Measurements from ENCODE around the gene PAQR4. TPM values are rescaled to one million over a fixed set of nuclear protein-coding genes. Genes with fewer than 3 reads are reported as not detected.
A peak's percentile ranks its signal among the peaks of the same experiment; 100 is the strongest.

PAQR4 gene
- total and polyA plus RNA-seq, 4 experiments from 2014 or later = 0.77 to 1.7 (median 1.1) TPM

DNA sequence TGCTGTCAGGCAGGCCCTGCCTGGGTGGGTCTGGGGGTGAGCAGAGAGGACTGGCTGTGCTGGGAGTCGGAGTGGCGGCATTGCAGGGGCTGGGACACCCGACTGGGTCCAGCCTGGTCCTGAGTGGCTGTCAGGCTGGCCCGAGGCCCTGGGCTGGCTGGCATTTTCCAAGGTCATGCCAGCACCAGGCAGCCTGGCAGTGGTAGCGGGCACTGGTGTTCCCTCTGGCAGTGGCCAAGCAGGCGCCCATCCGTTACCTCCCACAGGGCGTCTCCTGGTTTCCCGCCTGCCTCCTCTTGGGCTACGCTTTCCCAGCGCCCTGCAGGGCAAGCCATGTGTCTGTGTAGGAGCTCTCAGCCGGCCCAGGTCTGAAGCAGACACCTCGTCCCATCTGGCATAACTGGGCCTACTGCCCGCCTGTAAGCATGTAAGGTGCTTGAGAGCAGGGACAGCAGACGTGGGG is 16.8 kb downstream of the PAQR4 start:
- CTCF ChIA-PET (ENCODE audit: partially characterized antibody) = interaction anchor here (1.3 kb wide), 1 partner anchor 42 kb away, joined by 5 read pairs; no protein-coding TSS in a partner anchor
- Mint-ChIP-seq H3K9me3 (no peaks in the 10 kb centered on the region), H3K27ac (no peak overlapping the region), H3K4me3 (no peak overlapping the region), H3K4me1 (peaks cover 0 to 14% (median 6%) of the 10 kb centered on the region in 4 donors), H3K36me3 (peaks cover 0 to 1% of the 10 kb centered on the region in 2 donors), H3K27me3 (no peaks in the 10 kb centered on the region)
- no peak overlapping the region for H3K27ac ChIP-seq (ENCODE audit: low read depth, low read length)
- H3K9me3 ChIP-seq (ENCODE audit: control insufficient read depth in 1 of 2, low read length in 2 of 2) = no peaks in the 10 kb centered on the region
- H3K27me3 ChIP-seq (ENCODE audit: insufficient read depth, low read length) = no peaks in the 10 kb centered on the region
- POLR2A ChIA-PET (ENCODE audit: partially characterized antibody) = no interaction called here
- peaks cover 6% of the 10 kb centered on the region for H3K4me1 ChIP-seq (ENCODE audit: insufficient read depth, low read length)
- H3K36me3 ChIP-seq (ENCODE audit: insufficient read depth, low read length) = no peaks in the 10 kb centered on the region
- H3K4me3 ChIP-seq (ENCODE audit: low read length in 2 of 2) = no peak overlapping the region
- intact Hi-C loops (cut with micrococcal nuclease) = no loop called here
- no peak for DNase-seq

DNA sequence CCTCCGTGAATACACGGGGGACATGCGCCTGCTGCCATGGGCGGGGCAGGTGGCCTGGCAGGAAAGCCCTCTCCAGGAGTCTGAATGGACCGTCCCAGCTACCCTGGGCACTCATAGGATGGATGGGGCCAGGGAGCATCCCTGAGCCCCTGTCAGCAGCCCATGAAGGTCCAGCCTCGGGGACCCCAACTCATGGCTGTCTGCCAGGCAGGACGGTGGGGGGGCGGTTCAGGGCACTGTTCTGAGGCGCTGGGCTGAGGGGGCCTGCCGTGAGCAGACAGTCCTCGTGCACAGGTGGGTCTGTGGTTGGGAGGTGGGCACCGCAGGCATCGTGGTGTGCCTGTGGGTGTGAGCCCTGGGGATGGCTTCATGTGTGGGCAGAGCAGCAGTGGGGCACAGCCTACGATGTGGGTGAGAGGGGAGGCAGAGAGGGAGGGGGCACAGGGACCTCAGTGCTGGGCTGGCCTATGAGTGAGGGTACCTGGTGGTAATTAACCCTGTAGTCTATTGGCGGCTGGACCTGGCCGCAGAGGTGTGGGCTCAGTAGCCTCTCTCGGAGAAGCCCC is 17.6 kb downstream of the PAQR4 start:
- Mint-ChIP-seq H3K36me3 (peaks cover 0 to under 1% of the 10 kb centered on the region in 2 donors), H3K27ac (no peak overlapping the region), H3K27me3 (no peaks in the 10 kb centered on the region), H3K9me3 (no peaks in the 10 kb centered on the region), H3K4me1 (peaks cover 0 to 8% (median 4%) of the 10 kb centered on the region in 4 donors), H3K4me3 (no peak overlapping the region)
- H3K9me3 ChIP-seq (ENCODE audit: control insufficient read depth in 1 of 2, low read length in 2 of 2) = no peaks in the 10 kb centered on the region
- intact Hi-C loops (cut with micrococcal nuclease) = no loop called here
- ChIA-PET POLR2A (ENCODE audit: partially characterized antibody) (no interaction called here), CTCF (ENCODE audit: partially characterized antibody) (no interaction called here)
- no peaks in the 10 kb centered on the region for H3K27me3 ChIP-seq (ENCODE audit: insufficient read depth, low read length)
- no peak for DNase-seq
- peaks cover 5% of the 10 kb centered on the region for H3K4me1 ChIP-seq (ENCODE audit: insufficient read depth, low read length)
- no peaks in the 10 kb centered on the region for H3K36me3 ChIP-seq (ENCODE audit: insufficient read depth, low read length)
- H3K27ac ChIP-seq (ENCODE audit: low read depth, low read length) = no peak overlapping the region
- no peak overlapping the region for H3K4me3 ChIP-seq (ENCODE audit: low read length in 2 of 2)

DNA sequence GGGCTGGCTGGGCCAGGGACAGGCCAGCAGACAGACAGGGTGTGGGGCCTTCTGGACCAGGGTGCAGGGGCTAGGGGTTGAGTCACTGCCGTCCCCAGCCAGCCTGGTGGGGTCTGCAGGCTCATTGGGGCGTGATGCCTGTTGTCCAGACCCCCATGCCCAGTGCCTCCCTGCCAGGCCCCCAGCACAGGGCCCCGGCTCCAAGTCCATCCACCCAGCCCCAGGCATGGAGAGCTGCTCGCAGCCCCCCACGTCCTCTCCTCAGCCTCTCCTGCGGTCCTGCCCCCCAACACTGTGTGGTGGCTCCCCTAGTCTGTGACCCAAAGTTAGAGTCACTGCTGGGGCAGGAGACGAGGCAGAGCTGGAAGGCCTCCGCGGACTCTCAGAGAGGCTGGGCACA is 18.1 kb downstream of the PAQR4 start:
- Mint-ChIP-seq H3K27ac (no peak overlapping the region), H3K27me3 (peaks cover 0 to 2% of the 10 kb centered on the region in 2 donors)
- CTCF ChIA-PET (ENCODE audit: partially characterized antibody) = no interaction called here

DNA sequence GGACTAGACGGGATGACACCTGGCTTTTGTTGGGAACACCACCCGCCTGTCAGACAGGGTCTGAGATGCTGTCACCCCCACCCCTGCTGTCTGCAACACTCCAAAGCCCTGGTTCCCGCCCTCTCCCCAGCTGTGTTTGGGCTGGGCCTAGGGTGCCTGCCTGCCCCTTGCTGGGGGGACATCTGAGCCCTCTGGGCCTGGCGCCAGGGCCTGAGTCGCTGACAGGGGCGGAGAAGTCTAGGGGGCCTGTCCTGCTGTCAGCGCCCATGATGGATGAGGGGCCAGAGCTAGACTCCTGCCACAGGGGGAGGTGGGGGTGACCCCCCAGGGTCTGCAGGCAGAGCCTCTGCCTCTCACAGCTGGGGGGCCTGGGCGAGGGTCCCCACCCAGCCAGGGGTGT is 18.7 kb downstream of the PAQR4 start:
- Mint-ChIP-seq H3K27ac (no peak overlapping the region), H3K4me3 (no peak overlapping the region)

More for the DNA sequence above, 18.1 kb downstream of the PAQR4 start:
- H3K36me3 ChIP-seq (ENCODE audit: insufficient read depth, low read length) = no peaks in the 10 kb centered on the region
- Mint-ChIP-seq H3K4me1 (peaks cover 0 to 6% (median 2%) of the 10 kb centered on the region in 4 donors), H3K36me3 (no peaks in the 10 kb centered on the region), H3K4me3 (no peak overlapping the region), H3K9me3 (no peaks in the 10 kb centered on the region)
- no peaks in the 10 kb centered on the region for H3K27me3 ChIP-seq (ENCODE audit: insufficient read depth, low read length)
- H3K9me3 ChIP-seq (ENCODE audit: control insufficient read depth in 1 of 2, low read length in 2 of 2) = no peaks in the 10 kb centered on the region
- peaks cover 5% of the 10 kb centered on the region for H3K4me1 ChIP-seq (ENCODE audit: insufficient read depth, low read length)
- POLR2A ChIA-PET (ENCODE audit: partially characterized antibody) = no interaction called here
- no peak overlapping the region for H3K4me3 ChIP-seq (ENCODE audit: low read length in 2 of 2)
- DNase-seq = no peak
- no peak overlapping the region for H3K27ac ChIP-seq (ENCODE audit: low read depth, low read length)
- intact Hi-C loops (cut with micrococcal nuclease) = no loop called here

DNA sequence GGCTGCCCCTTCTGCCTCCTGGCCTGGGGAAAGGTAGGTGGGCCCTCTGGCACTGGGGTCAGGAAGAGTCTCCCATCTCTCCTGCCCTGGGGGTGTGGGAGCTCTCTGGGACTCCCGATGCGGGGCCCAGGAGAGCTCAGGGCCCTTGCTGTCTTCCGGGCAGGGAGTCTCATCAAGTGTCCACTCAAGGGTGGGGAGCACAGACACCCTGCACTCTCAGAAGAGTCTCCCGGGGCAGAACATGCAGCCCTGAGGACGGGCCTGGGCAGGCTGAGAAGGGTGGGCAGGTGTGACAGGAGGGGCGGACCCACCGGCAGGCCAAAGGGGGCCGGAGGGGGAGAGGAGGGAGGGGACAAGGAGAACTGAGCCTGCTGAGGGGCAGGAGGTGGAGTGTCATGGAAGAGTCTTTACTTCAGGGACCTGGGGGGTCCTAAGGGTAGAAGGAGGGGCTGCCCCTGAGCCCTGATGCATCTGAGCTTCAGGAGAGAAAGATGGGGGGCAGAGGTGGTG is 19.5 kb downstream of the PAQR4 start:
- no peak overlapping the region for H3K4me3 Mint-ChIP-seq
- peaks cover 0 to 5% (median 2%) of the 10 kb centered on the region in 4 donors for H3K4me1 Mint-ChIP-seq
- H3K36me3 Mint-ChIP-seq = no peaks in the 10 kb centered on the region
- peaks cover 0 to 2% of the 10 kb centered on the region in 2 donors for H3K27me3 Mint-ChIP-seq
- no peak overlapping the region for H3K27ac Mint-ChIP-seq
- Histone ChIP-seq H3K36me3 (ENCODE audit: insufficient read depth, low read length) (no peaks in the 10 kb centered on the region), H3K4me1 (ENCODE audit: insufficient read depth, low read length) (peaks cover 4% of the 10 kb centered on the region), H3K9me3 (ENCODE audit: control insufficient read depth in 1 of 2, low read length in 2 of 2) (no peaks in the 10 kb centered on the region), H3K27ac (ENCODE audit: low read depth, low read length) (no peak overlapping the region), H3K27me3 (ENCODE audit: insufficient read depth, low read length) (no peaks in the 10 kb centered on the region), H3K4me3 (ENCODE audit: low read length in 2 of 2) (no peak overlapping the region)
- POLR2A ChIA-PET (ENCODE audit: partially characterized antibody) = no interaction called here
- CTCF ChIA-PET (ENCODE audit: partially characterized antibody) = no interaction called here
- intact Hi-C loops (cut with micrococcal nuclease) = no loop called here
- no peaks in the 10 kb centered on the region for H3K9me3 Mint-ChIP-seq
- no peak for DNase-seq

More for the DNA sequence above, 18.7 kb downstream of the PAQR4 start:
- Histone ChIP-seq H3K36me3 (ENCODE audit: insufficient read depth, low read length) (no peaks in the 10 kb centered on the region), H3K4me3 (ENCODE audit: low read length in 2 of 2) (no peak overlapping the region), H3K27ac (ENCODE audit: low read depth, low read length) (no peak overlapping the region), H3K9me3 (ENCODE audit: control insufficient read depth in 1 of 2, low read length in 2 of 2) (no peaks in the 10 kb centered on the region), H3K27me3 (ENCODE audit: insufficient read depth, low read length) (no peaks in the 10 kb centered on the region), H3K4me1 (ENCODE audit: insufficient read depth, low read length) (peaks cover 5% of the 10 kb centered on the region)
- Mint-ChIP-seq H3K27me3 (peaks cover 0 to 2% of the 10 kb centered on the region in 2 donors), H3K4me1 (peaks cover 0 to 6% (median 2%) of the 10 kb centered on the region in 4 donors), H3K36me3 (no peaks in the 10 kb centered on the region), H3K9me3 (no peaks in the 10 kb centered on the region)
- intact Hi-C loops (cut with micrococcal nuclease) = no loop called here
- POLR2A ChIA-PET (ENCODE audit: partially characterized antibody) = no interaction called here
- DNase-seq = no peak
- CTCF ChIA-PET (ENCODE audit: partially characterized antibody) = no interaction called here

DNA sequence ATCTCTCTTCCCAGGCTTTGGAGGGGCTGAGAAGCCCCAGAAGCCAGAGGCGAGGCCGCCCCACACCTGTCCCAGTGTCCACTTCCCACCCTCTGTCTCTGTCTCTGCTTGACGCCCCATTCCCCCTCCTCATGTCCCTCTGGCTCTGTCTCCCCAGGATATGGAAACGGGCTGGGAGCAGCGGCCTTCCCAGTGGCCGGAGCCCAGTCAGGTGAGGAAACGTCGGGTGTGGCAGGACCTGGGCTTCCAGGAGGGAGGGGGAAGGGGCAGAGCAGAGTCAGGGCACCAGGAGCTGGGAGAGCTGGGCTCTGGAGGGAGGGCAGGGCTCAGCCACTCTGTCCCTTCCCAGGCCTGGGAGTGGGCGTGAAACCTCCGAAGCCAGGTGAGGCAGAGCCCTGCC is 21.7 kb downstream of the PAQR4 start:
- Mint-ChIP-seq H3K27ac (no peak overlapping the region), H3K9me3 (no peaks in the 10 kb centered on the region), H3K4me3 (no peak overlapping the region), H3K36me3 (no peaks in the 10 kb centered on the region), H3K27me3 (peaks cover 0 to 2% of the 10 kb centered on the region in 2 donors), H3K4me1 (no peaks in the 10 kb centered on the region)
- Histone ChIP-seq H3K9me3 (ENCODE audit: control insufficient read depth in 1 of 2, low read length in 2 of 2) (no peaks in the 10 kb centered on the region), H3K4me3 (ENCODE audit: low read length in 2 of 2) (no peak overlapping the region), H3K4me1 (ENCODE audit: insufficient read depth, low read length) (no peaks in the 10 kb centered on the region), H3K27me3 (ENCODE audit: insufficient read depth, low read length) (no peaks in the 10 kb centered on the region), H3K27ac (ENCODE audit: low read depth, low read length) (no peak overlapping the region), H3K36me3 (ENCODE audit: insufficient read depth, low read length) (no peaks in the 10 kb centered on the region)
- POLR2A ChIA-PET (ENCODE audit: partially characterized antibody) = no interaction called here
- intact Hi-C loops (cut with micrococcal nuclease) = no loop called here
- DNase-seq = no peak
- CTCF ChIA-PET (ENCODE audit: partially characterized antibody) = interaction anchor here (1.0 kb wide), 1 partner anchor 10 kb away, joined by 3 read pairs; no protein-coding TSS in a partner anchor

DNA sequence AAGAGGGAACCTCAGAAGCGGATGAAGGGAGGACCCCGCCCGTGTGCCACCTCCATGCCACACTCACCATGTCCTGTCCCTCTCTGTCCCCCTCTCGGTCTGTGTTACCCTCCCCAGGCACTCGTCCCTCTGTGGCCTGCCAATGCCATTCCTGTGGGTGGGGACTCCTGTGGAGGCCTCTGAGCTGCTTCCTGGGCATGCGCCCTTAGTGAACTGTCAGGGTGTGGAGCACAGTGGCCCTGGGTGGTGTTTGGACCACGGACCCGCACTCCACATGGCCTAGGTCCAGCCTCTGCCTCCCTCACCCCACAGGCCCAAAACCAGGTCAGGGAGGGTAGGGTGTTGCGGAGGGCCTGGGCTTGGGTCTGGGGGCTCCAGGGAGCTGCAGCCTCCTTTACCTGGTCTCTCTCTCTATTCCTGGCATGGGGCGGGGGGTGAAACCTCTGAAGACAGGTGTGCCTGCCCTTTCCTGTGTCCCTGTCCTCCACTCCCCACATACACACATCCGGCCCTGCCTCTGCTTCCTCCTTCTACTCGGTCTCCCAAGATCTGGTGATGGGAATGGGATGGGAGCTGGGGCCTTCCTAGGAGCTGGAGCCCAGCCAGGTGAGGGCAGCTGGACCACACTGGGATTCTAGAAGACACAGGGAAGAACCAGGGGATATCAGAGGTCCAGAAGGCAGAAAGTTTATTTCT is 22.6 kb downstream of the PAQR4 start:
- H3K27ac Mint-ChIP-seq = no peak overlapping the region
- no peaks in the 10 kb centered on the region for H3K36me3 ChIP-seq (ENCODE audit: insufficient read depth, low read length)
- no peaks in the 10 kb centered on the region for H3K4me1 ChIP-seq (ENCODE audit: insufficient read depth, low read length)
- H3K27me3 Mint-ChIP-seq = peaks cover 0 to 2% of the 10 kb centered on the region in 2 donors
- H3K4me3 Mint-ChIP-seq = no peak overlapping the region
- H3K36me3 Mint-ChIP-seq = no peaks in the 10 kb centered on the region
- intact Hi-C loops (cut with micrococcal nuclease) = no loop called here
- no peaks in the 10 kb centered on the region for H3K27me3 ChIP-seq (ENCODE audit: insufficient read depth, low read length)
- no peaks in the 10 kb centered on the region for H3K9me3 Mint-ChIP-seq
- DNase-seq = peak in 1 of 5 donors; percentile 35
- POLR2A ChIA-PET (ENCODE audit: partially characterized antibody) = interaction anchor here (0.8 kb wide), 1 partner anchor 80 kb away, joined by 4 read pairs; the partner anchor contains the start of gene FLYWCH1
- H3K4me1 Mint-ChIP-seq = no peaks in the 10 kb centered on the region
- CTCF ChIA-PET (ENCODE audit: partially characterized antibody) = interaction anchor here (1.0 to 1.2 kb wide), 2 partner anchors 11 kb away, joined by 3 read pairs; no protein-coding TSS in a partner anchor
- no peak overlapping the region for H3K27ac ChIP-seq (ENCODE audit: low read depth, low read length)
- no peaks in the 10 kb centered on the region for H3K9me3 ChIP-seq (ENCODE audit: control insufficient read depth in 1 of 2, low read length in 2 of 2)
- H3K4me3 ChIP-seq (ENCODE audit: low read length in 2 of 2) = no peak overlapping the region
